ENCODE results near the gene EPG5. TPM values are rescaled to one million over a fixed set of nuclear protein-coding genes. Genes with fewer than 3 reads are reported as not detected.
A peak's percentile ranks its signal among the peaks of the same experiment; 100 is the strongest.

Gene EPG5
- total RNA-seq, 4 donors from 2014 or later, result 18.7 to 30.3 (median 24.0) TPM

DNA sequence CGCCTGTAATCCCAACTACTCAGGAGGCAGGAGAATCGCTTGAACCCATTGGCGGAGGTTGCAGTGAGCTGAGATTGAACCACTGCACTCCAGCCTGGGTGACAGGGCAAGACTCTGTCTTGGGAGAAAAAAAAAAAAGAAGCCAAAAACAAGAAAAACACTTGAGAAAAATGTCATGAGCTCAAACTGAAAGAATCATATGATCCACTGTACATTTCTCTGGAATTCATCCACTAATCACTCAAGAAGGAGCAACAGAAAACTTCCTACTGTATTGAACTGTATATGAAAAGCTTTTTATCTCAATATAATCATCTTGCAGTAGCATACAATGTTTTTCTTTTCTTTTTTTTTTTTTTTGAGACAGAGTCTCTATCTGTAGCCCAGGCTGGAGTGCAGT, 40.4 kb downstream of the EPG5 start:
- H3K4me3 ChIP-seq, result no peak overlapping the region
- DNase-seq (no peak), ATAC-seq (no peak)
- in situ Hi-C loops (cut with MboI; ENCODE audit: low sequenced_read_pairs in 4 of 4) (no loop called here), intact Hi-C loops (cut with DNase I; ENCODE audit: low total_unique reads) (loop anchor here (5.0 kb wide), 1 partner anchor 146 kb away; the partner anchor contains the start of gene PSTPIP2)
- TF ChIP-seq, protein P1, sequence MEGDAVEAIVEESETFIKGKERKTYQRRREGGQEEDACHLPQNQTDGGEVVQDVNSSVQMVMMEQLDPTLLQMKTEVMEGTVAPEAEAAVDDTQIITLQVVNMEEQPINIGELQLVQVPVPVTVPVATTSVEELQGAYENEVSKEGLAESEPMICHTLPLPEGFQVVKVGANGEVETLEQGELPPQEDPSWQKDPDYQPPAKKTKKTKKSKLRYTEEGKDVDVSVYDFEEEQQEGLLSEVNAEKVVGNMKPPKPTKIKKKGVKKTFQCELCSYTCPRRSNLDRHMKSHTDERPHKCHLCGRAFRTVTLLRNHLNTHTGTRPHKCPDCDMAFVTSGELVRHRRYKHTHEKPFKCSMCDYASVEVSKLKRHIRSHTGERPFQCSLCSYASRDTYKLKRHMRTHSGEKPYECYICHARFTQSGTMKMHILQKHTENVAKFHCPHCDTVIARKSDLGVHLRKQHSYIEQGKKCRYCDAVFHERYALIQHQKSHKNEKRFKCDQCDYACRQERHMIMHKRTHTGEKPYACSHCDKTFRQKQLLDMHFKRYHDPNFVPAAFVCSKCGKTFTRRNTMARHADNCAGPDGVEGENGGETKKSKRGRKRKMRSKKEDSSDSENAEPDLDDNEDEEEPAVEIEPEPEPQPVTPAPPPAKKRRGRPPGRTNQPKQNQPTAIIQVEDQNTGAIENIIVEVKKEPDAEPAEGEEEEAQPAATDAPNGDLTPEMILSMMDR (IDR thresholded peaks at IDR 0.05 in 4 of 5, conservative IDR thresholded peaks at IDR 0.05 in 1 of 5), result no peak
- no peak for TF ChIP-seq POLR2A (IDR thresholded peaks at IDR 0.05)
- H3K27me3 ChIP-seq, result no peaks in the 10 kb centered on the region
- peaks cover 0 to 58% of the 10 kb centered on the region in 2 donors for H3K36me3 ChIP-seq
- H3K27ac ChIP-seq, result peak overlapping the region in 3 of 4 donors; percentile 18 to 49 (median 45)
- H3K9me3 ChIP-seq, result no peaks in the 10 kb centered on the region
- H3K4me1 ChIP-seq, result no peaks in the 10 kb centered on the region

- intact Hi-C loops (cut with DNase I; ENCODE audit: low total_unique reads), result loop anchor here (5.0 kb wide), 1 partner anchor 146 kb away; the partner anchor contains the start of gene PSTPIP2
- no peaks in the 10 kb centered on the region for H3K27me3 ChIP-seq
- no peak for TF ChIP-seq POLR2A (IDR thresholded peaks at IDR 0.05)
- TF ChIP-seq, protein P1 (IDR thresholded peaks at IDR 0.05 in 4 of 5, conservative IDR thresholded peaks at IDR 0.05 in 1 of 5), result no peak
Measured at GRCh38 chr18:45926085-45926484, 41.0 kb downstream of the EPG5 start.

GRCh38 chr18:45923138-45923537, 44.0 kb downstream of the EPG5 start:
- Histone ChIP-seq H3K36me3 (peaks cover 0 to 40% of the 10 kb centered on the region in 2 donors), H3K27ac (no peak overlapping the region), H3K4me3 (no peak overlapping the region), H3K4me1 (peaks cover 6 to 12% of the 10 kb centered on the region in 2 donors), H3K27me3 (no peaks in the 10 kb centered on the region), H3K9me3 (no peaks in the 10 kb centered on the region)
- DNase-seq (no peak), ATAC-seq (no peak)
- TF ChIP-seq, protein P1 (IDR thresholded peaks at IDR 0.05 in 4 of 5, conservative IDR thresholded peaks at IDR 0.05 in 1 of 5), result no peak
- TF ChIP-seq POLR2A (IDR thresholded peaks at IDR 0.05), result no peak
- in situ Hi-C loops (cut with MboI; ENCODE audit: low sequenced_read_pairs in 4 of 4), result loop anchor here in 1 of 4 donors (25.0 kb wide), 1 partner anchor 164 kb away; the partner anchor contains the start of gene ATP5F1A
- intact Hi-C loops (cut with DNase I; ENCODE audit: low total_unique reads), result loop anchor here (5.0 kb wide), 1 partner anchor 44 kb away; the partner anchor contains the start of gene EPG5

More at GRCh38 chr18:45926085-45926484, 41.0 kb downstream of the EPG5 start:
- Histone ChIP-seq H3K4me1 (peaks cover 0 to under 1% of the 10 kb centered on the region in 2 donors), H3K4me3 (no peak overlapping the region), H3K36me3 (peaks cover 0 to 58% of the 10 kb centered on the region in 2 donors), H3K9me3 (no peaks in the 10 kb centered on the region), H3K27ac (no peak overlapping the region)
- ATAC-seq, result no peak
- no peak for DNase-seq
- in situ Hi-C loops (cut with MboI; ENCODE audit: low sequenced_read_pairs in 4 of 4), result no loop called here

DNA sequence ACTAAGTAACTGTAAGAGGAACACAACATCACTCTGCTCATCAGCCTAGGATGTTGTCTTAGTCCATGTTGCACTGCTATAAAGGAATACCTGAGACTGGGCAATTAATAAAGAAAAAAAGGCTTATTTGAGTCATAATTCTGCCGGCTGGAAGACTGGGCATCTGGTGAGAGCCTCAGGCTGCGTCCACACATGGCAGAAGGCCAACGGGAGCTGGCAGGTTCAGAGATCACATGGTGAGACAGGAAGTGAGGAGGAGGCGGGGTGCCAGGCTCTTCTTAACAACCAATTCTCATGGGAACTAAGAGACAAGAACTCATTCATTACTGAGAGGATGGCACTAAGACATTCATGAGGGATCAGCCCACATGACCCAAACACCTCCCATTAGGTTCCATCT, 46.8 kb downstream of the EPG5 start:
- DNase-seq (peak; percentile 50 to 77), ATAC-seq (peak; percentile 85)
- H3K27me3 ChIP-seq, result no peaks in the 10 kb centered on the region
- in situ Hi-C loops (cut with MboI; ENCODE audit: low sequenced_read_pairs in 4 of 4), result loop anchor here in 1 of 4 donors (25.0 kb wide), 1 partner anchor 167 kb away; the partner anchor contains the start of gene ATP5F1A
- H3K9me3 ChIP-seq, result no peaks in the 10 kb centered on the region
- intact Hi-C loops (cut with DNase I; ENCODE audit: low total_unique reads), result loop anchor here (5.0 kb wide), 1 partner anchor 47 kb away; the partner anchor contains the start of gene EPG5
- H3K36me3 ChIP-seq, result peaks cover 0 to 59% of the 10 kb centered on the region in 2 donors
- H3K27ac ChIP-seq, result peak overlapping the region in 1 of 4 donors; percentile 19
- TF ChIP-seq POLR2A (IDR thresholded peaks at IDR 0.05), result no peak
- TF ChIP-seq, protein P1 (IDR thresholded peaks at IDR 0.05 in 4 of 5, conservative IDR thresholded peaks at IDR 0.05 in 1 of 5), result no peak
- peaks cover 6 to 12% of the 10 kb centered on the region in 2 donors for H3K4me1 ChIP-seq
- no peak overlapping the region for H3K4me3 ChIP-seq
